H1 (cell line): ENCODE measurements around the gene TPT1. TPM values are rescaled to one million over a fixed set of nuclear protein-coding genes. Genes with fewer than 3 reads are reported as not detected.

Experiments
- ASH2L ChIP-seq: fragments of 200-600, 300-600 bp; sonication (generic); IDR thresholded peaks from one replicate; pipeline ENCODE4 v1.7.1; 2017; ENCODE audit warnings: low read length
- RAD21 ChIP-seq, 2 experiments: IDR thresholded peaks in 1 of 2; conservative IDR thresholded peaks in 1 of 2; 2 replicates each; pipeline ENCODE4 v1.6.1; 2011; ENCODE audit warnings: low read depth in 2 of 2, low read length in 2 of 2, improper control_type of control experiment in 1 of 2, inconsistent platforms in 1 of 2, mild to moderate bottlenecking in 1 of 2, moderate library complexity in 1 of 2
- SIRT6 ChIP-seq: IDR thresholded peaks from one replicate; pipeline ENCODE4 v1.7.1; 2012; ENCODE audit warnings: low read length, inconsistent platforms
- TBP ChIP-seq: IDR thresholded peaks from 2 replicates; pipeline ENCODE4 v1.6.1; 2011; ENCODE audit warnings: low read depth, low read length, improper control_type of control experiment
- TCF12 ChIP-seq: IDR thresholded peaks from 2 replicates; pipeline ENCODE4 v1.6.1; 2011; ENCODE audit warnings: low read depth, mild to moderate bottlenecking, low read length
- polyA plus RNA-seq, 7 experiments: library from polyadenylated mRNA; depleted of rRNA in 3 of 7; stranded (reverse) in 5 of 7; unstranded in 2 of 7; fragments of >200 nt in 5 of 7; fragments of 200-250 nt in 2 of 7; gene quantifications; 1 replicate in 5 of 7; 2 replicates in 1 of 7; 4 replicates in 1 of 7; pipeline versions ENCODE4 v1.2.1 to v1.2.3, GENCODE V29; 2011 to 2013; ENCODE audit warnings: missing spikeins in 2 of 7, mixed read lengths in 2 of 7
- total RNA-seq: library from RNA; stranded (reverse); fragmentation: NEBNext Ultra II Directional; extraction: Animal tissue kit (Norgen Biotek cat#: 25700); gene quantifications from 2 replicates; pipeline ENCODE4 v1.2.1, GENCODE V29; 2021

TPT1 gene
- total and polyA plus RNA-seq, 2 of the 8 experiments (the other 6 are each of a cell fraction or from before 2014, with no cell fraction given), result 2,245 to 2,279 TPM

DNA sequence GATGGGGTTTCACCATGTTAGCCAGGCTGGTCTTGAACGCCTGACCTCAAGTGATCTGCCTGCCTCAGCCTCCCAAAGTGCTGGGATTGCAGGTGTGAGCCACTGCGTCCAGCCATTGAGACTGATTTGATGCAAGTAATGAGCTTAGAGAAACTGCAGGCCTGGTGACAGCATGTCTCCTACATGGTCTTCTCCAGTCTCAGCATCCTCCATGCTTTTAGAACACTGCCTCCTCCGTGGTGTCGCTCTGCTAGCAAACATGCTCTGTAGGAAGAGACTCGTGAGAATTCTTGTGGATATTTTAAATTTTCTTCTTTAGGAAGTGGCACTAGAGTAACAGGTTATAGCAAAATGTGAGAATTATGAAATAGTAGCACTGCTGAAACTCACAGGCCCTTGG lies 37.1 kb downstream of the TPT1 start (continued):
- no peak for TF ChIP-seq ASH2L
- no peak for TF ChIP-seq RAD21 (IDR thresholded peaks at IDR 0.05 in 1 of 2, conservative IDR thresholded peaks at IDR 0.05 in 1 of 2; ENCODE audit: low read depth in 2 of 2, low read length in 2 of 2)
- TF ChIP-seq SIRT6, result no peak
- TF ChIP-seq TBP, result no peak
- TF ChIP-seq TCF12, result no peak
